B cell (primary cell): Measurements from ENCODE around the gene DLG2.

Source experiments
- CTCF ChIP-seq: fragments of 200-600 bp; IDR thresholded peaks from one replicate; pipeline ENCODE4 v1.8.0; 2022; ENCODE audit warnings: antibody characterized with exemption, mild to moderate bottlenecking
- EZH2 ChIP-seq: IDR thresholded peaks from 2 replicates; pipeline ENCODE4 v1.6.1; 2012; ENCODE audit warnings: borderline replicate concordance, low read depth, mild to moderate bottlenecking, moderate library complexity, low read length; ENCODE audit not compliant: insufficient read depth, poor library complexity, severe bottlenecking

- no peak for TF ChIP-seq CTCF
- no peak for TF ChIP-seq EZH2
These were observed 907.1 kb downstream of the DLG2 start for GRCh38 chr11:84719935-84720577.
